Stimulated activated CD8-positive, alpha-beta memory T cell treated with anti-CD3 and anti-CD28 coated beads, Interleukin-12 subunit alpha, Interleukin-12 subunit beta, amount 100 ng/mL, for 1 hour (primary cell): Measurements from ENCODE around the gene AQP5.
A peak's percentile ranks its signal among the peaks of the same experiment; 100 is the strongest.

ENCODE experiments used
- DNase-seq: peaks from one replicate; pipeline ENCODE4 v3.0.0-alpha.2; 2020; ENCODE audit warnings: low read depth

AQP5 gene

DNA sequence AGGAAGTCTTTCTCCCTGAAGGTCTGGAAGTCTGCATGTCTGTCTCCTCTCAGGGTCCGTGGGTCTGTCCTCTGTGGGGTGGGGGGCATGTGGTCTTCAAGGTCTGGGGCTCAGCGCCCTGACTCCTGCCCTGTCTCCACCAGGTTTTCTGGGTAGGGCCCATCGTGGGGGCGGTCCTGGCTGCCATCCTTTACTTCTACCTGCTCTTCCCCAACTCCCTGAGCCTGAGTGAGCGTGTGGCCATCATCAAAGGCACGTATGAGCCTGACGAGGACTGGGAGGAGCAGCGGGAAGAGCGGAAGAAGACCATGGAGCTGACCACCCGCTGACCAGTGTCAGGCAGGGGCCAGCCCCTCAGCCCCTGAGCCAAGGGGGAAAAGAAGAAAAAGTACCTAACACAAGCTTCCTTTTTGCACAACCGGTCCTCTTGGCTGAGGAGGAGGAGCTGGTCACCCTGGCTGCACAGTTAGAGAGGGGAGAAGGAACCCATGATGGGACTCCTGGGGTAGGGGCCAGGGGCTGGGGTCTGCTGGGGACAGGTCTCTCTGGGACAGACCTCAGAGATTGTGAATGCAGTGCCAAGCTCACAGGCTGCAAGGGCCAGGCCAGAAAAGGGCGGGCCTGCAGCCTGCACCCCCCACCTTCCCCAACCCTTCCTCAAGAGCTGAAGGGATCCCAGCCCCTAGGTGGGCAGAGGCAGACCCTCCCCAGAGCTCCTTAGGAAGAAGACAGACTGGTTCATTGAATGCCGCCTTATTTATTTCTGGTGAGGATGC lies 3.4 kb downstream of the AQP5 start:
- no peak for DNase-seq

DNA sequence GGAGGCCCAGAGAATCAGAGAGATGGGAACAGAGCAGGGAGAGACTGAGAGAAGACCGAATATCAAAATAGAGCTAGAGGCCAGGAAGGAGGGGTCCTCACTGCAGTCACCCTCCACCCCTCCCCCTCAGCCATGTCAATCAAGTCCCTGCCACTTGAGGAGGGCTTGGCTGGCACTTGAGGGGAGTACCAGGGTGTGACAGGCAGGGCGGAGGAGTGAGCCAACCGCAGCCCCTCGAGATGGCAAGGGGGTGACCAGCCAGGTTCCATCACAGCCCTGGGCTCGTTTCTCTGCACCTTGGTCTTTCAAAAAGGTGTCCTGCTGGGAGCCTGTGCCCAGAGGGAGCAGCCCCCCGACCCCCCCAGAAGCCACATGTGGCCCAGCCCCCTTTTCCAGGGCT lies 4.2 kb downstream of the AQP5 start:
- no peak for DNase-seq

DNA sequence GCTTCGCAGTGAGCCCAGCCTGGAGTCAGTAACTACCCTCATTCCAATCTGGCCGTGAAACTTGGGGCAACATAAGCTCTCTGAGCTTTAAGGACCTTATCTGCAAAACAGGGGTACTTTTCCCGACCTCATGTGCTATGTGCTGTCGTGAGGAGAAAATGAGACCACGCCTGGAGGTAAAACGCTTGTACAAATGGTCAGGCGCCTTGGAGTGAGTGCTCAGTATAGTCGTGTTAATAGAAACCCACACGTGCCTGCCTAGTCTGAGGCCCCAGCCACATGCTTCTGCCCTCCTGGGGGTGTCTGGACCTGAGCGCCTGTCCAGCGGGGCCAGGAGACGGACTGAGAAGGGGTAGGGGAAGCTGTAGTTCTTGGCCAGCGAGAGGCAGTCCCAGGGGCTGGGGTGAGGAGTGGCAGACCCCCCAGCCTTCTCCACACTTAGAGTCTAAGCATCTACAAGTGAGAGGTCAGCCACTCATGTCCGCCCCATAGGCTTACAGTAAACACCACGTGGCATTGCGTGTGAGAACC lies 4.9 kb downstream of the AQP5 start:
- DNase-seq = no peak

DNA sequence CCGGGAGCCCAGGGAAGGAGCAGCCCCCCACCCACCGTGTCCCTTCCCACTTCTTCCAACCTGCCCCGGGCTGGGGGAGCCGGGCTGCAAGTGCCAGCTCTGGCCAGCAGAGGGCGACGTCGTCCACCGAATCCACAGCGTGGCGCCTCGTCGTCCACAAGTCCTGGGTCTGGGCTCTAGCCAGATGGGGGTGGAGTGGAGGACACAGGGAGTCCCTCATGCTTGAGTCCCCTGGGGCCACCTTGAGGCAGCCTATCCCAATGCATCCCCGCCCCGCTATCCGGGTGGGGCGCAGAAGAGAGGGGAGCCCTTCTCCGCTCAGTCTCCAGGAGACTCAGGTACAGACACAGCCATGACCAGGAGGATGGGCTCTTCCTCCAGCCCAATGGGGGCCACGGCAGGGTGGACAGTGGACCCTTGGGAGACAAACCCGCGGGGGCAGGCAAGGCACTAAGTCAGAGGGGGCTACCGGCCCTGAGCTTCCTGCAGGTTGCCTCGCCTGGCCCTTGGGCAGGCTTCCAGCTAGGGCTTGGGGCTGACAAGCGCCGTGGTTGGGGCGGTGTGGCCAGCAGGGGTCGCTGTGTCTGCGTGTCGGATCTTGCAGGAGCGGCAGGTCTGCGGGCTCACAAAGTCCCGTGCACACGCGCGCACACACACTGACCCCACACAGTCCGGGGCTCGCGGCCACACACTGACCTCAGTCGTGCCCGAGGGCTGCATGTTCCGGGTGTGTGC lies 5.5 kb downstream of the AQP5 start:
- DNase-seq = peak; percentile 85

DNA sequence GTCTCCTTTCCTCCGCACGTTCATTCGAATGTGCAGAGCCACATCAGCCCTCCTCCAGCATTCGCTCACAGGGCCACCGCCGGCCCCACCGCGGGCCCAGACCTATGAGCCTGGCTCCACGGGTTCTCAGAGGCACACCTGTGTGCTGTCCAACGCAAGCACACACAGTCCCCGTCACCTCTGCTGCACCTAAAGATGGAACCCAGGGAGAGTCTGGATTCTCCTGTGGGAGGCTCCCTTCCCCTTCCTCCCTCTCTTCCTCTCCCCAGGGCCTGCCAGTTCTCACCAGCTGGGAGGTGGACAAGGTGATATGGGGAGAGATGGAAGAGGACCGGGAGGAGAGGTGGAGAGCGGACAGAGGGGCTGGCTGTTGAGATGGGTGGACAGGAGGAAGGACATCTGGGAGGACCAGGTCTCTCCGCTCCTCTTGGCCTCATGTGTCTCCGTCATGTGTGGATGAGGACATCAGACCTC lies 6.1 kb downstream of the AQP5 start:
- DNase-seq = no peak

DNA sequence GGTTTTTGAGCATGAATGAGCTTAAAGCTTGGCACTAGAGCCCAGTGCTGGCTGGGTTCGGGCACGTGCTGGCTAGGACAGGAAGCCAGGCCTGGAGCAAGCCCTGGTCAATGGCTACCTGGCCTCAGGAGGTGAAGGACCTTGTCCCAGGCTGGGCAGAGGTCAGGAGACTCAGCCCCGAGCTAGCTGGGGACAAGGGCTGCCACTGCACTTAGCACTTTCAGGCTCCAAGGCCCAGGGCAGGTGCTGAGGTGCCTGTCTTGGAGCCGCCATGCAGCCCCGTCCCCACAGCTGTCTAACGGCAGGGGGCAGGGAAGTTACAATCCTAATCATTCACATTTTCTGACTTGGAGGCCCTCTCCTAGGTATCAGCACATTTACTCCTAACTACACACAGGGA lies 6.8 kb downstream of the AQP5 start:
- no peak for DNase-seq

DNA sequence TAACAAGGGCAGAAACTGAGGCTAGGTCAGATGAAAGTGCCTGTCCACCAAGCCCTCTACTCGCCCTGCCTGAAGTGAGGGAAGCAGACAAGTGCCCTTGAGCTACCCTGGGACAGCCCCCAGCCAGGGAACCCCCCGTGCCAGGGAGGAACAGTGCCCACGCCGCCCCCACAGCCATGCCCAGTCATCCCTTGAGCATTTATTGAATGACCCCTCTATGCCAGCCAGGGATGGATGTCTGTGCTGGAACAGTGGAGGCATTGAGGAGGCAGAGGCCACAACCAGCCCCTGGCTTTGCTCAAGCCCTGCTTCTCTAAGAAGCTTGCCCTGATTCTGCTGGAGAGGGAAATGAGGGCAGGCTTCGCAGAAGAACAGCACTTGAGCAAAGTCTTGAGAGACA lies 7.4 kb downstream of the AQP5 start:
- no peak for DNase-seq

DNA sequence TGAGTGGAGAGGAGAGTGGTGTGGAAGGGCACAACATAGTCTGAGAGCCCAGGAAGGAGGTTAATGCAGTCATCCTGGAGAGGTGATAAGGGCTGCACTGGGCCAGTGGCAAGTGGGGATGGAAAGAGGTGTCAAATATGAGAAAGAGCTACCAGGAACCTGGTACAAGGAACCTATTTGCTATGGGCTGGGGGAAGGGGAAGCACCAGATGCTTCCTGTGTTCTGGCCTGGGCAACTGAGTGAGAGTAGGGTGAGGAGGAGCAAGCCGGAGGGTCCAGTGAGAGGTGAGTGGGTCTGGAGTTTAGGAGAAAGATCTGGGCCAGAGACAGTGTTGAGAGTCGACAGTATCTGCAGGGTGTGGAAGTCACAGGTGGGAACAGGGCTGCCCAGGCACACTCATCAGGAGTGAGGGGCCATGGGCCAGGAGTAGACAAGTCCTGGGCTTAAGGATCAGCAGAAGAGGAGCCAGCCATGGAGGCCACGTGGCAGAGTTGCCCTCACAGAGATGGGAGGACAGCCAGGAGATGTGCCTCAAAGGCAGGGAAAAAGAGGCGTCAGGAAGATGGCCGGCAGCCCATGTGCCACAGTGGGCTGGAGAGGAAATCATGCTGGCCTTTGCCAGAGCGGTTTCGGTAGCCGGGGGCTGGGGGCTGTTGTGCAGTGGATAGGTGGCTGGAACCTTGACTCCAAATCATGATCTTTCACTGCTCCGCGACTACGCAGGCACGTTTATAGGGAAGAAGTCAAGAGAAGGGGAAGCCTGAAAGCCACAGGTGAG lies 8.2 kb downstream of the AQP5 start:
- DNase-seq = no peak

DNA sequence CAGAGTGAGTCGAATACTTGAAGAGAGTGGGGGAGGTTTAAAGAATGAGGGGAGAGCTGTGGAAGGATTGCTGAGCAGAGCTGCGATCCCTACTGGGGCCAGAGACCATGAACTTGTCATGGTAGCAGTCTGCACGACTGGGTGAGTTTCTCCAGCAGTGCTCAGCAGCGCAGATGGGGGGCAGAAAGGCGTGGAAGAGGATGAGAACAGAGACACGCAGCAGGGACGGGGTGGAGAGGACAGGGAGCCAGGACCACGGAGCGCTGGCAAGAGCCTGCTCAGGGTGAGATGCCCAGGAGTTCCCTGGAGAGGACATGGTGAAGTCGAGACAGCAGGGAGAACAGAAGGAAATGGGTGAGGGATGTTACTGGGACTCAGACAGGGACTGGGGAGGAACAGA lies 9.0 kb downstream of the AQP5 start:
- DNase-seq = no peak

DNA sequence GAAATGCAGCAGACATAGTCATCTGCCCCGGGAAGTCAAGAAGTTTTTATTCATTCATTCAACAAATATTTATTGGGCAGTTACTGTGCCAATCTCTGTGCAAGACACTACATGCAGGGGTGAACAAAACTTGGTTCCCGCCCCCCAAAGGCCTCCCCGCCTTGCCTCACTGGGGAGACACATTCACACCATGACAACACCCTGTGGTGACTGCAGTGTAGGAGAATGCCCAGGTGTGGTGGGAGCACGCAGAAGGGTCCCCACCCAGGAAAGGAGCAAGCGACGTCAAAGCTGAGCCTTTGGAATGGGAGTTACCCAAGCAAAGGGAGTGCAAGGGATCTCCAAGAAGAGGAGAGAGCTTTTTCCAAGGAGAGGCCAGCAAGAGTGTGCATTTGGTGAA lies 9.5 kb downstream of the AQP5 start:
- no peak for DNase-seq

DNA sequence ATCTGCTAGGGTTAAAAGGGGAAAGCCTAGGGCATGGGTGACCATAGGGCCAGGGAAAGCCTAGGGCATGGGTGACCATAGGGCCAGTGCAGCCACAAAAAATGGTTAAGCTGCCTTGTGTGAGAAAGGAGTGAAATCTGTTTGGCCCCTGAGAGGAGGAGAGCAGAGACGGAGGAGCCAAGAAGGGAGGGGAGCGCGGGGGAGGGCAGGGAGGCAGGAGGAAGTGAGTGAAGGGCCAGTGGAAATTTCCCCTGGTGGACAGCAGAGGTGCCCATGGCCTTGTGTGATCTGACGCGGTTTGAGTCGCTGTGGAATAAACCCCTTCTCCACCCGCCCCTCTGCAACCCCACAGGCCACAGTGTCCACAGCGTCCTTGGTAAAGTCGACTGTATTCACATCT lies 10.5 kb downstream of the AQP5 start:
- DNase-seq = no peak

DNA sequence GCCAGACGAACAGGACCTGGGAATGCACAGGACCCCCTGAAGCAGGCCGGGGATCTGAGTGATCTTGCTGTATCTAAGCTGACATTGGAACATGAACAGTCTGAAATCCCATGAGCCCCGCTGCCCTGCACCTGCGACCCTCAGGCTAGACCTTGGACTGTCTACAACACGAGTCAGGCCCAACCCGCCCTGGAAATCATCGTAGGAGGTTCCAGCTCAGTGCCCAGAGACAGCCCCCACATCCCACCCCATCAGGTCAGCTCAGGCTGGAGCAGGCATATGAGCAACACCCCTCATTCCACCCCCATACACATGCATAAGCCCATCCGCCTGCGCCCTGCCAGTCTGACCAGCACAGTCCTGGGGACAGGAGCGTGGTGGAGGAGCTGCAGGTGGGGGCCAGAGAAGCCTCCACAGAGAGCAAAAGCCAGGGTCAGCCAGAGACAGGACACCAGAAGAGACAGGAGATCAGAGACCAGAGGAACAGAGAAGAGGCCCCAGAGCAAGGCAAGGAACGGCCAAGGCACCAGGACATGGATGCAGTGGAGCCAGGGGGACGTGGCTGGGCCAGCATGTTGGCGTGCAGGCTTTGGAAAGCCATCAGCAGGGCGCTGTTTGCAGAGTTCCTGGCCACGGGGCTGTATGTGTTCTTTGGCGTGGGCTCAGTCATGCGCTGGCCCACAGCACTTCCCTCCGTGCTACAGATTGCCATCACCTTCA lies 11.1 kb downstream of the AQP5 start, which contains the start of gene AQP6:
Gene AQP6 (plus strand): TSS at position 307 of the 720 bp plus-strand sequence. CDS start 227 bp downstream, at position 534.
- no peak for DNase-seq

DNA sequence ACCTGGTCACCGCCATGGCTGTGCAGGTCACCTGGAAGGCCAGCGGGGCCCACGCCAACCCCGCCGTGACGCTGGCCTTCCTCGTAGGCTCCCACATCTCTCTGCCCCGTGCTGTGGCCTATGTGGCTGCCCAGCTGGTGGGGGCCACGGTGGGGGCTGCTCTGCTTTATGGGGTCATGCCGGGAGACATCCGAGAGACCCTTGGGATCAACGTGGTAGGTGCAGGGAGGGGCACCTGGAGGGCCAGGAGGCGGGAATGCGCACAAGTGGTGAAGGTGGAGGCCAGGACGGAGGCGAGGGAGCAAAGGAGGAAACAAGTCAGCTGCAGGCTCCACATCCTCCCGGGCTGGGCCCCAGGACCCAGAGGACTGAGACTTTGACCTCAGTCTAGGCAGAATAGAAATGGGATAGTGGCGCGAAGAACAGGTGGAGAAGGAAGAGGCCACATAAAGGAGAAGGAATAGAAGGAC lies 11.7 kb downstream of the AQP5 start:
- DNase-seq = no peak

DNA sequence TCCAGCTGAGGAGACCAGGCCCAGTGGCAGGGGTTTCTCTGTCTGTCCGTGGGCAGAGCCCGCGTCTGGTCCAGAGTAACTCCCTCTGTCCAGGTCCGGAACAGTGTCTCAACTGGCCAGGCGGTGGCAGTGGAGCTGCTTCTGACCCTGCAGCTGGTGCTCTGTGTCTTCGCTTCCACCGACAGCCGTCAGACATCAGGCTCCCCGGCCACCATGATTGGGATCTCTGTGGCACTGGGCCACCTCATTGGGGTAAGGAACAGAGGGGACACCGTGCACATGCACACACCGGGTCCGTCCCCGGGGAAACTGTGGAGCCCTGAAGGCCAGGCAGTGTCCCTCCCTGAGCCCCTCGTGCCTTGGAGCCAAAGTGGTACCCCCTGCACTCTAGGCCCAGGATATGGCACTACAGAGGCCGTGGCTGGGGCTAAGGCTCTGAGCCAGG lies 12.6 kb downstream of the AQP5 start:
- DNase-seq = no peak

DNA sequence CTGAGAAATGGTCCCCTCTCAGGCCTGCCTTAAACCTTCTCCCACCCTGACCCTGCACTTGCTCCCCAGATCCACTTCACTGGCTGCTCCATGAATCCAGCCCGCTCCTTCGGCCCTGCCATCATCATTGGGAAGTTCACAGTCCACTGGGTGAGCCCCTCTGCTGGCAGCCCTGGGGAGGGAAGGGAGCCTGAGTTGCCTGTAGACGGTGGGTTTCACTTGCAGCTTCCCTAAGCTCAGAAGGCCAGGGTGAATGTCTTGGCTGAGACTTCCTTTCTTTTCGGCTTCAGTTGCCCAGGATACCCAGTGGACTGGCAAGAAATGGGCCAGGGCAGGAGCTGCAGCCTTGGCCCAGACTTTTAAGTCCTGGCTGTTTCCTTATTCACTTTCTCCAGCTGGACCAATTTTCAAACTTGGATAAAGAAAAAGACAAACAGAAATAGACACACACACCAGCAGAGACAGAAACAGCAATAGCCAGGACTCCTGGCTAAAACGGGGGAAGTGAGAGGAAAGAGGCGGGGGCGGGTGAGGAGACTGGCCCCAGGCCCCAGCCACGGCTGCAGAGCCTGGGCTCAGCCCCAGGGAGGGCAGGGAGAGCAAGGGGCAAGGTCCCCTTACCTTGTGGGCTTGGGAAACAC lies 13.1 kb downstream of the AQP5 start:
- DNase-seq = no peak

DNA sequence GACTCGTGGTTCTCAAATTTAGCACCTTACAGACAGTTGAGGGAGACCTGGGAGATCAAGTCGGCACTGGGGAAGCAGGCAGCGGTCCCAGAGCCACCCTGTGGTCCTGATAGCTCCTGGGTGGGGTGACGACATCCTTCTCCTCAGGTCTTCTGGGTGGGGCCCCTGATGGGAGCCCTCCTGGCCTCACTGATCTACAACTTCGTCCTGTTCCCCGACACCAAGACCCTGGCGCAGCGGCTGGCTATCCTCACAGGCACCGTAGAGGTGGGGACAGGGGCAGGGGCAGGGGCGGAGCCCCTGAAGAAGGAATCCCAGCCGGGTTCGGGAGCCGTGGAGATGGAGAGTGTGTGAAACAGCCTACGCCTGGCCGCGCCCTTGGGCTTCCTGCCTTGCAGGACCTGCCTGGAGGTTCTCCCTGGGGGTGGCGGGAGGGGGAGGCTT lies 13.7 kb downstream of the AQP5 start:
- DNase-seq = no peak

DNA sequence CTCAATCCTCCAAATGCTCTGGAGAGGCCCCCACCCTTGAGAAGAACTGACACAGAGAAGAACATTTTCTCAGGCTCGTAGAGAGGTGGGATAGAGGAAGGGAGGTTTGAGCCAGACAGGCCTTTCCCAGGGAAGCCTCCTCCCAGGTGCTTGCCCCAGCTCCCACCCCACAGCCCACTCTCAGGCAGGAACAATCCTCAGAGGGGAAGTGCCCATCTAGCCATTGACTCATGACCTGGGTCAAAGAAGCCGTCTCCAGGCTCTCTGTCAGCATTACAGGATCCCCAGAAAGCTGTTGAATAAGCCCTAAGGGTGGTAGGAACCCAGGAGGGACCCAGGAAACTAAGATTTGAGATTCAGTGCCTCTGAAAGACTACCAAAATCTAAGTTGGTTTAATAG lies 14.9 kb downstream of the AQP5 start:
- DNase-seq = no peak

DNA sequence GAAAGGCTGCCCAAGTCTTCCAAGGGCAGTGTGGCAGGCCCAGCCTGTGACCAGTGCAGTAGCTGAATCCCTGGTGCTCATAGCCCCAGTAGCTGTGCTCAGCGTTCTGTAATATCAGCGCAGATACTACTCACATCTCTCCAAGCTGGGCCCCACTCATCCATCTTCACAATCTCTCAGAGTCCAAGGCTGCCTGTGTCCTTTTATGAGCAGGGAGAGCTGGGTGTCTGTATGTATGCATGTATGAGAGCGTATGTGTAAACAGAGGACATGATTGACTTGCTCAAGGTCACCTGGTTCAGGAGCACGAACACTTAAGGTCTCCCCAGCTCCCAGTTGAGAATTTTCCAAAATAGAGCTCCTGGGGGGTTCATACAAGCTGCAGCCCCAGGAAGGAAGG lies 16.5 kb downstream of the AQP5 start:
- no peak for DNase-seq

DNA sequence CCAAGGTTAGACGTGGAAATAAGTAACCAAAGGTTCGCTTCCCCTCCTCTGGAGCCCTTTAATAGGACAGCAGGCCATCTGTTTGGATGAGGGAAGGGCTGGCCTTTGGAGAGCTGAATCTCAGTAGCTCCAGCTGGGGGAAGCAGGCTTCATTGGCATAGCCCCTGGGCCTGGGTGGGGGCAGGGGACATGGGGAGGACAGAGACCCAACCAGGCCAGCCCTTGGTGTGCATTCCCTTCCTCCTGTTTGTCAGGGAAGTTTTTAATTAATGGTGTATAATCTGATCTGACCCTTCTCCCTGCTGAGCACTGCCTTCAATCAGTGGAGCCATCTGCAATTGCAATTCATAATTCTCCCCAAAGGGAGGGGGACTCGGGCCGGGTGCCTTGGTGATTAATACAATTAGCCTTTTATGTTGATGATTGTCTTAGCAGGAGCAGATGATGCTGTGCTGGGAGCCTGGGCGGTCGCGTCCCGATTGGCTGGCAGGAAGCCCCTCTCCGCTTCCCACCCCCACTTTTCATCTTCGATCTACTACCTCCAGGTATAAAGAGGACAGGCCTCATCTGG lies 17.4 kb downstream of the AQP5 start:
- DNase-seq = no peak

DNA sequence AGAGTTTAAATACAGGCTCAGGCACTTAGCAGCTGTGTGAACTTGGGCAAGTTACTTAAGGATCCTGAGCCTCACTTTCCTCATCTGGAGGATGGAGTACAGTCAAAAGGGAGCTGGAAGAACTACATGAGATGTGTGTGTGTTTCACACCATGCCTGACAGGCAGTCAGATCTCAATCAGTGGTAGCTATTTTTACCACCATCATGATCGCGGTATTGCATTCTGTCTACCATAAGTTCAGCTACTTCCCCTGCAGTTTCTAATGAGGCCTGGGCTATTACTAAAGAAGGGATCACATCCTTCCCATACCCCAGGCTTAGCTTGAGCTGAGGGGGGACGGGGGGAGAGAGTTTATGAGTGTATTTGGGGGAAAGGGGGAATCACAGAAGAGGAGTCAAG lies 18.1 kb downstream of the AQP5 start:
- DNase-seq = no peak
